ENCODE measurements around the gene GRIA4.

Gene GRIA4

GRCh38 chr11:105690467-105690866 is 80.6 kb downstream of the GRIA4 start (continued):
- TF ChIP-seq ZNF704 (tag by site-specific recombination; IDR thresholded peaks at IDR 0.05) (no peak), ZNF621 (tag by site-specific recombination; IDR thresholded peaks at IDR 0.05) (no peak), ZNF10 (tag by site-specific recombination; IDR thresholded peaks at IDR 0.05) (no peak), ZNF645 (tag by site-specific recombination; IDR thresholded peaks at IDR 0.05) (no peak)

GRCh38 chr11:105693075-105693759 is 83.3 kb downstream of the GRIA4 start:
- ChIA-PET POLR2A (no interaction called here), CTCF (no interaction called here)
- Histone ChIP-seq H3K4me3 (ENCODE audit: low read depth, low read length) (no peak overlapping the region), H3K36me3 (ENCODE audit: control insufficient read depth in 2 of 2, insufficient read depth in 1 of 2, low read length in 2 of 2) (no peaks in the 10 kb centered on the region), H3K9me3 (ENCODE audit: control insufficient read depth, insufficient read depth, low read depth, low read length) (no peaks in the 10 kb centered on the region), H3K4me1 (ENCODE audit: control insufficient read depth, insufficient read depth, low read length) (no peaks in the 10 kb centered on the region), H3K27ac (ENCODE audit: extremely low read depth, low read depth, low read length) (no peak overlapping the region)
- TF ChIP-seq ZNF239 (tag by site-specific recombination; IDR thresholded peaks at IDR 0.05), result no peak
- no peak for TF ChIP-seq ZXDB (tag by site-specific recombination; IDR thresholded peaks at IDR 0.05)
- no peak for TF ChIP-seq REPIN1 (tag by site-specific recombination; IDR thresholded peaks at IDR 0.05; ENCODE audit: low read depth)
- no peak for TF ChIP-seq ZNF121 (tag by site-specific recombination; IDR thresholded peaks at IDR 0.05)
- no peak for TF ChIP-seq ZBTB11 (tag by site-specific recombination; conservative IDR thresholded peaks at IDR 0.05; ENCODE audit: low read depth)
- no peak for TF ChIP-seq ZNF214 (tag by site-specific recombination; IDR thresholded peaks at IDR 0.05; ENCODE audit: borderline replicate concordance)
- no peak for TF ChIP-seq ZFP3 (tag by site-specific recombination; IDR thresholded peaks at IDR 0.05; ENCODE audit: low read depth)
- TF ChIP-seq RBAK (tag by site-specific recombination; IDR thresholded peaks at IDR 0.05), result no peak
- no peak for TF ChIP-seq ZNF624 (tag by site-specific recombination; IDR thresholded peaks at IDR 0.05)
- TF ChIP-seq ZNF404 (tag by site-specific recombination; IDR thresholded peaks at IDR 0.05), result no peak
- no peak for TF ChIP-seq ZNF664 (tag by site-specific recombination; IDR thresholded peaks at IDR 0.05)
- TF ChIP-seq ZNF529 (tag by site-specific recombination; IDR thresholded peaks at IDR 0.05; ENCODE audit: insufficient replicate concordance), result no peak
- no peak for TF ChIP-seq ZNF221 (tag by site-specific recombination; IDR thresholded peaks at IDR 0.05; ENCODE audit: borderline replicate concordance)
- no peak for TF ChIP-seq ZSCAN23 (tag by site-specific recombination; IDR thresholded peaks at IDR 0.05)
- TF ChIP-seq GLIS1 (tag by site-specific recombination; IDR thresholded peaks at IDR 0.05), result no peak
- TF ChIP-seq ZBTB20 (tag by site-specific recombination; IDR thresholded peaks at IDR 0.05), result no peak
- no peak for TF ChIP-seq TCF7L2 (IDR thresholded peaks at IDR 0.05; ENCODE audit: borderline replicate concordance, low read depth, low read length)
- TF ChIP-seq, protein P1, sequence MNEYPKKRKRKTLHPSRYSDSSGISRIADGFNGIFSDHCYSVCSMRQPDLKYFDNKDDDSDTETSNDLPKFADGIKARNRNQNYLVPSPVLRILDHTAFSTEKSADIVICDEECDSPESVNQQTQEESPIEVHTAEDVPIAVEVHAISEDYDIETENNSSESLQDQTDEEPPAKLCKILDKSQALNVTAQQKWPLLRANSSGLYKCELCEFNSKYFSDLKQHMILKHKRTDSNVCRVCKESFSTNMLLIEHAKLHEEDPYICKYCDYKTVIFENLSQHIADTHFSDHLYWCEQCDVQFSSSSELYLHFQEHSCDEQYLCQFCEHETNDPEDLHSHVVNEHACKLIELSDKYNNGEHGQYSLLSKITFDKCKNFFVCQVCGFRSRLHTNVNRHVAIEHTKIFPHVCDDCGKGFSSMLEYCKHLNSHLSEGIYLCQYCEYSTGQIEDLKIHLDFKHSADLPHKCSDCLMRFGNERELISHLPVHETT (tag by site-specific recombination; IDR thresholded peaks at IDR 0.05), result no peak

Data from HEK293 (cell line).